Activated CD8-positive, alpha-beta memory T cell treated with anti-CD3 and anti-CD28 coated beads, Interleukin-2, amount 50 U/mL, for 48 hours (primary cell): ENCODE results near the gene MRPS2.

Experiments used
- DNase-seq: peaks from one replicate; pipeline ENCODE4 v3.0.0-alpha.2; 2020

The MRPS2 gene

DNA sequence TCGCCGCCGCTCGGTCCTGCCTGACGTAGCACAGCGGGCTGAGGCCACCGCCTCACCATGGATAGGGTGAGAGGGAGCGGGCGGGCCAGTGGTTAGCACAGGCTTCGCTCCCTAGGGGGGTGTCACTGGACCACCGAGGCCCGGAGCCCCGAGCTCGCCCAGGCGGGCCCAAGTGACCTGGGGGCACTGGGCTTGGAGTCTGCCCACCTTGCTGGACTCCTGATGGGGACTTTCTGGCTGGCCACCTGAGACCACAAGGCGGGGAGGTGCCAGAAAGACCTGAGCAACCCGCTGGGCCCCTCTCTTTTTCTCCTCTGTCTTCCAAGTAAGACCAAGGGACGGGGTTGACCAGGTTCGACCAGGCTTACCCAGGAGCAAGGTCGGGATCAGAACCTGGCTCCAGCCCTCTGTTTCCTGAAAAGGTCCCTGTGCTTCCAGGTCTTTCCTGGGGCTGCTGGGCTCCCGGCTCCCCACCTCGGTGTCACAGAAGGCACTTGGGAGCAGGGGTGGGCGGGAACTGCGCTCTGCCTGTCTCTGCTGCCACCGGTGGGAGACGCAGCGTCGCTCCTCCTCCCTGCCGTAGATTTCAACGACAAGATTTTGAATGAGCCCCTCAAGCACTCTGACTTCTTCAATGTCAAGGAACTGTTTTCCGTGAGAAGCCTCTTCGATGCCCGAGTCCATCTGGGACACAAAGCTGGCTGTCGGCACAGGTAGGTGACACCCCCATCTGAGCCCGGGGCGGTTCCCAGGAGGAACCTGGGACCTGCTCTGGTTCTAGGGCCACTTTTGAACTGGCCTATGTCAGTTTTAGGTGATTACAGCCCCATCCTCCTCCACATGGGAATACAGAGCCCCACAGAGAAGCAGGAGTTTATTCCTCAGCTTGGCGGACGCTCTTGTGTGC lies 1.0 kb downstream of the MRPS2 start:
- no peak for DNase-seq

DNA sequence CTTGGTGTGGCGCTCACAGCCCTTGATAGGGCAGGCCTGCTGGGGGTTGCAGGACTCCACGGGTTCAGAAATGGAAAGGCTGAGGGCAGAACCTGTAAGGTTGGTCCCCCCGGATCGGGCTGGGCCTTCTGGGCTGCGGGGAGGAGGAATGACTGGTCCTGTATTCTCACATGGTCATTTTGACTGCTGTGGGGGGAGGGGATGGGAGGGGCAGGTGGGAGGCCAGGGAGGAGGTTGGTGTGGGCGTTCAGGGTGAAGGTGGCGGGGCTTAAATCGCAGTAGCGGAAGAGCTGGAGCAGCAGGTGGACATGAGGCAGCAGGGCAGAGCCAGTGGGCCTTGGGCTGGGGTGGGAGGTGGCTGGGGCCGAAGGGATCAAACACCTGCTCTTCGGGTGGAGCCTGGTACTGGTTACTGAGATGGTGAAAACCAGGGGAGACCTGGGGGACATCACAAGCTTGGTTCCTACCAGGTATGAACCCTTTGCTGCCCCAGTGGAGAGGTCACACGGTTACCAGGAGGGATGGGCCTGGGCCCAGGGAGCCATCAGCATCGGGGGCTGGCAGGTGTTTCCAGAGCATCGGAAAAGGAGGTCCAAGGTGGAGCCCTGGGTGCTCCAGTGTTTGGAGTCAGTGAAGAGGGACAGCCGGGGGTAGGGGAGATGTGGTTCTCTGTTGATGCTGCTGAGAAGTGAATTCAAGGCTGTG lies 1.8 kb downstream of the MRPS2 start:
- DNase-seq = no peak

DNA sequence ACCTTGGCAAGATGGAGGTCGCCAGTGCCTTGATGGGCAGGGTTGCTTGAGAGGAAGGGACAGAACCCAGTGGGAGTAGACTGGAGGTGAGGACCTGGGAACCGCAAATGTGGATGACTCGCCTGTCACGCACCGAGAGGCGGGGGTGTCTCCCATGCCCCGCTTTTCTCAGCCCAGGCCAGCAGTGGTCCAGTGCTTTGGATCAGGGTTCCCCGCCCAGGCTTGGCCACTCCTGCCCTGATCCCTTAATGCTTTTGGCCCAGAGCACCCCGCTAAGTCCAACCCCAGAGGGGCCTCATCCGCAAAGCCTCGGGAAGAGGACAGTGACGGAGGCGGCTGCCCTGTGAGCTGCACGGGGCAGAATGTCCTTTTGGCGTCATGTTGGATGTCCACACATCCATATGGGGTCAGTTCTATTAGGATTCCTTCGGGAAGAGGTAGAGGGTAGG lies 2.4 kb downstream of the MRPS2 start:
- DNase-seq = no peak

DNA sequence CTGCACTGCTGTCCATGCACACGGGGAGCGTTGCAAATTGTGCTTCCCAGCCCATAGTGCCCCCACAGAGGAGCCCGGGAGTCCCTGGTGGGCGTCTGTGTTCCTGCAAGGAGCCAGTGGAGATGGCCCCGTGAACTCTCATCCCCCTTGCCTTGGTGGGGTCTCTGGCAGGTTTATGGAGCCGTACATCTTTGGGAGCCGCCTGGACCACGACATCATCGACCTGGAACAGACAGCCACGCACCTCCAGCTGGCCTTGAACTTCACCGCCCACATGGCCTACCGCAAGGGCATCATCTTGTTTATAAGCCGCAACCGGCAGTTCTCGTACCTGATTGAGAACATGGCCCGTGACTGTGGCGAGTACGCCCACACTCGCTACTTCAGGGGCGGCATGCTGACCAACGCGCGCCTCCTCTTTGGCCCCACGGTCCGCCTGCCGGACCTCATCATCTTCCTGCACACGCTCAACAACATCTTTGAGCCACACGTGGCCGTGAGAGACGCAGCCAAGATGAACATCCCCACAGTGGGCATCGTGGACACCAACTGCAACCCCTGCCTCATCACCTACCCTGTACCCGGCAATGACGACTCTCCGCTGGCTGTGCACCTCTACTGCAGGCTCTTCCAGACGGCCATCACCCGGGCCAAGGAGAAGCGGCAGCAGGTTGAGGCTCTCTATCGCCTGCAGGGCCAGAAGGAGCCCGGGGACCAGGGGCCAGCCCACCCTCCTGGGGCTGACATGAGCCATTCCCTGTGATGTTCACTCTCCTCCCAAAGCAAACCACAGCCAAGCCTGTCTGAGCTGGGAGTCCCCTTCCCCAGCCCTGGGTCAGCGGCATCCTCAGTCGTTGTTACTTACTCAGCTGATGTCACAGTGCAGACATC lies 3.1 kb downstream of the MRPS2 start:
- no peak for DNase-seq

DNA sequence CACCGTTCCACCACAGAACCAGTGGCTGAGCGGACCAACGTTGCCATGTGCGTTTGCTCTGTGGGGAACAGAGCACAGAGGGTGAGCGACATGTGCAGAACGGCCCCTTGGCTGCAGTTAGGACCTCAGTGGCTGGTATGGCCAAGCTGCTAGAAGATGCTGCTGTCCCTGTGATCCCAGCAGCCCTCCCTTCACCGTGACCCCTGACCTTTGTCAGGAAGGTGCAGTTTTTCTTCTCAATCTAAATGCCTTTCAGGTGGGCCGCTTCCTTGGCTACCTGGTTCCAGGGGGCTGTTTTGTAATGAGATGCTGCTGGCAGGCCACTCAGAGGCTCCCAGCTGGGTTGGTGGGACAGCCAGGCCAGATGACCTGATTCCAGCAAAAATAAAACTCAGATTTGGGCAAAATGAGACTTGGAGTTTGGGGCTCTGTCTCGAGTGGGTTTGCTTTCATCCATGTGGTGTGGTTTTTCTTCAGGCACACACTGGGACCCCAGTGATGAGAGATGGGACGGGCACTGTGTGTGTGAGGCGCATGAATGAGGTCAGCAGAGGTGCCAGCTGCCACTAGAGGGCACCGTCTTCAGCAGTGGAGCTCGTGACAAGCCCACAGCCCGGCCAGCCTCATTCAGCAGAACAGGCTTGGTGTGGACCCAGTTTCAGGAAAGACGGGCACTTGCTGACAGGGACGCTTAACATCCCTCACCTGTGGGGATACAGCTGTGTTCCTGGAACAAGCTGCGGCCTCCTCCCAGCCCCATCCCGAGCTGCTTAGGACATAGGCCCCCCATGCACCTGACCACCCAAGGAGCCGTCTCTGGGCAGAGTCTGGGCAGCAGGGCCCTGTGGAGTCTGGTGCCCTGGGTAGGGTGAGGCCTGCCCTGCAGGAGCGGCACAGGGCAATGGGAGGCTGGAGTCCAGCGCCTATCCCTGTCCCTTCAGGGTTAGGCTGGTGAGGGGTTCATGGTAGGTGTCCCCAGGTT lies 4.1 kb downstream of the MRPS2 start:
- peak; percentile 78 for DNase-seq

DNA sequence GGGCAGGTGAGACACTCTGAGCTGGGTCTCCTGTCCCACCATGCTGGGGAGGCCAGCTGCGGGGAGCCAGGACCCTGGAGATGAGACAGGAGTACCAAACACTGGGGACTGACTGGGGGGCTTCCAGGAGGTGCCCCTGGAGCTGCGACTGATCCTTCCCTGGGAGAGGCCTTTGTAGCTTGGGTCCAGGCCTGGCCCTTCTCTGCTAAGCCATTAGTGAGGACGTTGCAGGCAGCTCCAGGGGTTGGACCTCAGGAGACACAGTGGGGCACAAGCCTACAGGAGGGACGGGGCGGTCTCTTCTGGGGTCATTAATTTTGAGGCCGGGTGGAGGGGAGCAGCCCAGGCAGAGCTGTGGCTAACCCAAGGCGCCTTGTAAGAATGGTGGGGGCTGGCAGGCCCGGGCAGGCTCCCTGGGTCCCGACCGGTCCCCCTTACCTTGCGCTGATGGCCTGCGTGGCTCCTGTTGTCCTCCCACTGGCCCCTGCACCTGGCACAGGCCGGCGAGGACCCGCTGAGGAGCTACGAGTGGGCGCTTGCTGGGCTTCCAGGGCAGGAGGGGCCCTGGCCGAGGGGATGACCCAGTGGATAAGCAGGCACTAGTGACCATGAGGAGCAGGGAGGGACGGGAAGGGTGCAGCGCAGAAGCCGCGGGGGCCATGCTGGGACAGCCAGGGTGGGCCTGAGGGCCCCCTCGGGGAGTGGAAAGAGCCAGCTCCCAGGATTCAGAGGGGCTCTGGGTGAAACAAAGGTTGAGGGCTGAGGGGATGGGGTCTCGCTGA lies 5.1 kb downstream of the MRPS2 start:
- DNase-seq = no peak

GRCh38 chr9:135506327-135507103 lies 6.0 kb downstream of the MRPS2 start:
- no peak for DNase-seq

DNA sequence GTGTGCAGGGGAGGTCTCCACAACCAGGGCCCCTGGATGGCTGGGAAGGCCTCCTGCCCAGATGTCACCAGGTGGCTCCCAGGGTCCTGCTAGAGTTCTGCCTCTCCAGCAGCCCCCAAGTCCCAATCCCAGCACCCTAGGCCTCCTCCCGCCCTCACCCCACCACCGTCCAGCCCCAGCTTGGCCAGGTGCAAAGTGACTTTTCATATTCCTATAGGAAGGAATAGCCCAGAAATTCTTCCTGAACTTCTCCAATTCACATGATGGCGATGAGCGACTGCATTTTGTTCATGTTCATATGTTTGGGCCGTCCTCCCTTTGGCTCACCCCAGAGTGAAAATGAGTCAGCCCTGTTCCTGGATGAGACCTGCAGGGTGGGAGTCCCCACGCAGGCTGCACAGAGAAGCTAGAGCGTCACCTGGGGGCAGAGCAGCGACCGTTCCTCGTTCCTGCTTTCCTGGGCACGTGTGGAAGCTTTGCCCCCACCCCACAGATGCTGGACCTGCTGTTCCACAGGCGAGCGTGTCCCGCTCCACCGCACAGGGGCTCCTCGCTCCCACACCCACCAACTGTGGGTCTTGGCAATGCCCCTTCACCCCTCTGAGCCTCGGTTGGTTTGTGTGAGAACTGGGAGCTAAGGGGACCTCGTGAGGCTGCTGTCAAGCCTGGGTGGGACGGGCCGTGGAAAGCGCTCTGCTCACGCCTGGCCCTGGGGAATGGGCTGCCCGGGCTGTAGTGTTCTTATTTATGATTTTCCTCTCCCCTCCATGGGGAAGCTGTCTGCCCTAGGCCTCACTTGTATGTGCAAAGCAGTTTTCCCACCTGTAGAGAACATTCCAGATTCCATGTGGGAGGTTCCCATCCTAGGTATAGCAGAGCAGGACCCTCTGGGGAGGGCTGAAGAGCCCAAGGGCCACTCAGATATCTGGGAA lies 6.9 kb downstream of the MRPS2 start:
- DNase-seq = no peak

DNA sequence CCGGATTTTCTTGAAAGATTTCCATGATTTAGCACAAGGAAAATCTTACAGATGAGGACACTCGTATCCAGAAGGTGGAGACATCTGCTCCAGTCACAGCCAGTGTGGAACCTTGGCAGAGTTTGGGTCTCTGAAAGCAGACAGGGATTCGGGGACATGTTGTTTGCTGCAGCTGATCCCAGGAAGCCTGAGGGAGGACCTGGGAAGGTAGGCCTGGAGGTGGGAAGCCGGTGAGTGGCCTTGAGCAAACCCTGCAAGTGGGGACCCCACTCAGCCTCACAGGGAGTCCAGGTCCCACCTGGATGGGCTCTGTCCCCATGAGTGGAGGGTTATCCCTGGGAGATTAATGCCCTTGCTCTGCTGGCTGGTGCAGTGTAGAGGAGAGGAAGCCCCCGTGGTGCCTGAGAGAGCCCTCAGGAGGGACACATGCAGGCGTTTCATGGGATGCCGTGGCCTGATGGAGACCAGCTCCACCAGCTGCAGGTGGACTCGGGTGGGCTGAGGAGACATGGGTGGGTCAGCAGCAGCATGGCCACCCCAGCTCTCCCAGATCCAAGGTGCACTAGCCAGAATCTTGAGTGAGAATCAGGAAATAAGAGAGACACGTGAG lies 7.8 kb downstream of the MRPS2 start:
- no peak for DNase-seq

GRCh38 chr9:135509458-135509857 lies 9.0 kb downstream of the MRPS2 start:
- DNase-seq = no peak

DNA sequence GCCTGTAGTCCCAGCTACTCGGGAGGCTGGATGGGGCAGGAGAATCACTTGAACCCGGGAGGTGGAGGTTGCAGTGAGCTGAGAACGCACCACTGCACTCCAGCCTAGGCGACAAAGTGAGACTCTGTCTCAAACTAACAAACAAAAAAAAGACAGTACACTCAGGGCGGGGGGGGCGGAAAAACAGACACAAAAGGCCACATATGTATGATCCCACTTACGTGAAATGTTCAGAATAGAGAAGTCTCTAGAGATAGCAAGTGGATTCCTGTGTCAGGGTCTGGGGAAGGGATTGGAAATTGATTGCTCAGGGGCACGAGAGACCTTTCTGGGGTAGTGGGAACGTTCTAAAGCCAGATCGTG lies 11.7 kb downstream of the MRPS2 start:
- DNase-seq = no peak

GRCh38 chr9:135512904-135513303 lies 12.4 kb downstream of the MRPS2 start:
- DNase-seq = peak; percentile 30

GRCh38 chr9:135513351-135513846 lies 12.9 kb downstream of the MRPS2 start:
- peak; percentile 41 for DNase-seq

DNA sequence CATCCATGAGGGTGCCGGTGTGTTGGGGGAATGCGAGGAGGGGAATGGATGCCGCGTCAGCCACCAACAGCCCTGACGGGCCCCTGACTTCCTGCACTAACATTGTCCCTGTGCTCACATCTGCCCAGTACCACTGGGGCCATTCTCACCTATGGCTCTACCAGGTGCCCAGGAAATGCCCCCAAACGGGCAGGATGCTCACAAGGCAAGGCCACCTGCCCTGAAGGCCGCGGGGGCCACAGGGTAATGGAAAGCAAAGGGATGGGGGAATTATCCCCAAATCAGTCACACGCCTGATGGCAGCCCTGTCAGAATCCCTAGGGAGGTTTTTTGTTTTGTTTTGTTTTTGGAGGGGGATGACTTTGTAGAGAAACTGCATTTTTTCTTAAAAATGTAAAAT lies 13.4 kb downstream of the MRPS2 start:
- peak; percentile 34 for DNase-seq

DNA sequence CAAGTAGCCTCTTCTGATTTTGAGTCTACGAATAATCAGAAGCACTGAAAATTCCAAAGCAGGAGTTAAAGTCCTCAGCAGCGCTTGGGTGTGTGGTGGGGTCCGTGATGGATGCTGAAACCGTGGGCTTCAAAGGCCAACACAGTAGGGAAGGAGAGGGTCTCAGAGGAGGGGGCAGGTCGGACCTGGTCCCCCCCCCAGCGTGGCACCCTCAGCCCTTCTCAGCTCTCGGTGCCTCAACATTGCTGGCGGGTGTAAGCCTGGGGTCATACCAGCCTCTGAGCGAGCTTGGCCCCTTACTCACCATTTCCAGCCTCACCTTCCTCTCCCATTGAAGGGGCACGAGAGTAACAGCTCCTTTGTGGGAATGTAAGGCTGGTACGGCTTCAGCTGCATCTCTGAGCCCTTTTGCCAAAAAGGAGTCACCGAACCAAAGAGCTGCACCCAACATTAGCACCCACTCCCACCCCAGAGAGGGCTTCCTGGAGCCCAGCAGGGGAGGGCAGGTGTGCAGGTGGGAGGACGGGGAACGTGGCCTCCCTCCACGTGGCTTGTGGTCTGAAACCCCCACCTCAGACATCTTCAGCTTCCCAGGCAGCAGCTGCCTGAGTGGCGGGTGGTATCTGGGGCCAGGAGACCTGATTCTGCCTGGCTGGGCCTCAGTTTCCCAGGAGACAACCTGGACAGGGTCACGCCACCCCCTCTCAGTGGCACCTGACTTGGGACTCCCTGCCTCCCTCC lies 14.0 kb downstream of the MRPS2 start:
- peak; percentile 33 for DNase-seq

GRCh38 chr9:135515083-135515951 lies 14.8 kb downstream of the MRPS2 start:
- peak; percentile 49 for DNase-seq
